BLaER1 treated with 17β-estradiol and CSF1 and Interleukin-3, amounts not matched to agents 10 nM and 100 nM (cell line): ENCODE results near the gene MAP4K4.

Experiments used
- H3K27ac ChIP-seq, 11 experiments: shearing (Covaris generic); formaldehyde crosslinking; 2 replicates each; pipeline ENCODE4 v1.8.1; 2022
- H3K27me3 ChIP-seq, 11 experiments: shearing (Covaris generic); formaldehyde crosslinking; 2 replicates each; pipeline ENCODE4 v1.8.1; 2022
- H3K36me3 ChIP-seq, 11 experiments: shearing (Covaris generic); formaldehyde crosslinking; 2 replicates each; pipeline ENCODE4 v1.8.1; 2022
- H3K4me1 ChIP-seq, 10 experiments: shearing (Covaris generic); formaldehyde crosslinking; 2 replicates each; pipeline ENCODE4 v1.8.1; 2022
- H3K4me2 ChIP-seq, 11 experiments: shearing (Covaris generic); formaldehyde crosslinking; 2 replicates each; pipeline ENCODE4 v1.8.1; 2022
- H3K4me3 ChIP-seq, 10 experiments: shearing (Covaris generic); formaldehyde crosslinking; 2 replicates each; pipeline ENCODE4 v1.8.1; 2022
- H3K9ac ChIP-seq, 11 experiments: shearing (Covaris generic); formaldehyde crosslinking; 2 replicates each; pipeline ENCODE4 v1.8.1; 2022
- H3K9me3 ChIP-seq, 11 experiments: shearing (Covaris generic); formaldehyde crosslinking; replicated peaks in 1 of 11; 2 replicates each; pipeline ENCODE4 v1.8.1; 2022
- H4K20me1 ChIP-seq, 11 experiments: shearing (Covaris generic); formaldehyde crosslinking; 2 replicates each; pipeline ENCODE4 v1.8.1; 2022
- Cebpa-rat ChIP-seq, 11 experiments: shearing (Covaris generic); IDR thresholded peaks; 2 replicates each; pipeline ENCODE4 v1.8.1; 2022

The MAP4K4 gene

GRCh38 chr2:101673920-101674319 lies 23.6 kb upstream of the MAP4K4 start:
- Histone ChIP-seq H3K4me3 (no peak overlapping the region), H3K9me3 (peaks cover 34 to 65% (median 51%) of the 10 kb centered on the region in 11 experiments), H3K4me1 (no peaks in the 10 kb centered on the region), H3K36me3 (no peaks in the 10 kb centered on the region), H3K27me3 (no peaks in the 10 kb centered on the region), H3K9ac (no peak overlapping the region), H3K4me2 (no peak overlapping the region), H3K27ac (no peak overlapping the region), H4K20me1 (no peaks in the 10 kb centered on the region)
- no peak for TF ChIP-seq Cebpa-rat (IDR thresholded peaks at IDR 0.05)

GRCh38 chr2:101675512-101675911 lies 22.0 kb upstream of the MAP4K4 start:
- no peak overlapping the region for H3K9ac ChIP-seq

GRCh38 chr2:101676674-101677073 lies 20.8 kb upstream of the MAP4K4 start:
- Histone ChIP-seq H3K4me2 (no peak overlapping the region), H3K9me3 (peaks cover 22 to 47% (median 32%) of the 10 kb centered on the region in 11 experiments), H3K36me3 (no peaks in the 10 kb centered on the region), H3K27me3 (no peaks in the 10 kb centered on the region), H4K20me1 (no peaks in the 10 kb centered on the region), H3K27ac (no peak overlapping the region), H3K9ac (no peak overlapping the region), H3K4me3 (no peak overlapping the region), H3K4me1 (no peaks in the 10 kb centered on the region)
- TF ChIP-seq Cebpa-rat (IDR thresholded peaks at IDR 0.05), result no peak

More at GRCh38 chr2:101675512-101675911, 22.0 kb upstream of the MAP4K4 start:
- Histone ChIP-seq H3K9me3 (peaks cover 32 to 59% (median 44%) of the 10 kb centered on the region in 11 experiments), H3K4me1 (no peaks in the 10 kb centered on the region), H3K27me3 (no peaks in the 10 kb centered on the region), H3K4me3 (no peak overlapping the region), H3K27ac (no peak overlapping the region), H3K4me2 (no peak overlapping the region), H3K36me3 (no peaks in the 10 kb centered on the region), H4K20me1 (no peaks in the 10 kb centered on the region)
- no peak for TF ChIP-seq Cebpa-rat (IDR thresholded peaks at IDR 0.05)

- TF ChIP-seq Cebpa-rat (IDR thresholded peaks at IDR 0.05), result no peak
- Histone ChIP-seq H3K27me3 (no peaks in the 10 kb centered on the region), H3K4me1 (no peaks in the 10 kb centered on the region), H3K9me3 (peaks cover 12 to 38% (median 22%) of the 10 kb centered on the region in 11 experiments), H3K9ac (no peak overlapping the region), H3K4me2 (no peak overlapping the region), H4K20me1 (no peaks in the 10 kb centered on the region), H3K36me3 (no peaks in the 10 kb centered on the region), H3K4me3 (no peak overlapping the region), H3K27ac (no peak overlapping the region; a peak in 1 of 22 replicates)
Observed at GRCh38 chr2:101677658-101678057, 19.8 kb upstream of the MAP4K4 start.

- Histone ChIP-seq H3K27me3 (no peaks in the 10 kb centered on the region), H3K36me3 (no peaks in the 10 kb centered on the region), H3K4me3 (no peak overlapping the region), H3K9me3 (peaks cover 7 to 30% (median 15%) of the 10 kb centered on the region in 11 experiments), H3K4me2 (no peak overlapping the region), H4K20me1 (no peaks in the 10 kb centered on the region), H3K4me1 (no peaks in the 10 kb centered on the region), H3K27ac (no peak overlapping the region), H3K9ac (no peak overlapping the region)
- TF ChIP-seq Cebpa-rat (IDR thresholded peaks at IDR 0.05), result no peak
Observed at GRCh38 chr2:101678379-101678778, 19.1 kb upstream of the MAP4K4 start.

GRCh38 chr2:101679037-101679726 lies 18.3 kb upstream of the MAP4K4 start:
- no peaks in the 10 kb centered on the region for H3K27me3 ChIP-seq
- no peaks in the 10 kb centered on the region for H3K36me3 ChIP-seq
- no peaks in the 10 kb centered on the region for H3K4me1 ChIP-seq
- H4K20me1 ChIP-seq, result no peaks in the 10 kb centered on the region
- H3K4me3 ChIP-seq, result no peak overlapping the region
- no peak overlapping the region for H3K4me2 ChIP-seq
- TF ChIP-seq Cebpa-rat (IDR thresholded peaks at IDR 0.05), result no peak
- no peak overlapping the region for H3K27ac ChIP-seq
- H3K9ac ChIP-seq, result no peak overlapping the region
- H3K9me3 ChIP-seq, result peaks cover 0 to 22% (median 7%) of the 10 kb centered on the region in 11 experiments; a peak in 15 of 22 replicates

- Histone ChIP-seq H3K4me2 (no peak overlapping the region), H3K36me3 (no peaks in the 10 kb centered on the region), H3K9me3 (peaks cover 0 to 22% (median 6%) of the 10 kb centered on the region in 11 experiments; a peak in 10 of 22 replicates), H3K4me1 (no peaks in the 10 kb centered on the region), H3K9ac (no peak overlapping the region), H3K27ac (no peak overlapping the region), H4K20me1 (no peaks in the 10 kb centered on the region), H3K27me3 (no peaks in the 10 kb centered on the region), H3K4me3 (no peak overlapping the region)
- TF ChIP-seq Cebpa-rat (IDR thresholded peaks at IDR 0.05), result no peak
Observed at GRCh38 chr2:101679801-101680487, 17.6 kb upstream of the MAP4K4 start.

- no peak for TF ChIP-seq Cebpa-rat (IDR thresholded peaks at IDR 0.05)
- Histone ChIP-seq H3K9ac (no peak overlapping the region), H3K9me3 (peaks cover 0 to 3% (median 0%) of the 10 kb centered on the region in 11 experiments; a peak in 3 of 22 replicates), H3K4me1 (no peaks in the 10 kb centered on the region), H3K4me2 (no peak overlapping the region), H3K4me3 (no peak overlapping the region), H3K27me3 (no peaks in the 10 kb centered on the region), H3K27ac (no peak overlapping the region), H3K36me3 (no peaks in the 10 kb centered on the region), H4K20me1 (no peaks in the 10 kb centered on the region)
Observed at GRCh38 chr2:101682311-101682710, 15.2 kb upstream of the MAP4K4 start.

GRCh38 chr2:101684313-101684712 lies 13.2 kb upstream of the MAP4K4 start:
- H3K4me2 ChIP-seq, result no peak overlapping the region
- no peak overlapping the region for H3K4me3 ChIP-seq
- peaks cover 0 to 10% (median 0%) of the 10 kb centered on the region in 10 experiments; a peak in 6 of 20 replicates for H3K4me1 ChIP-seq
- H3K9ac ChIP-seq, result no peak overlapping the region
- H3K36me3 ChIP-seq, result no peaks in the 10 kb centered on the region
- TF ChIP-seq Cebpa-rat (IDR thresholded peaks at IDR 0.05), result no peak
- no peak overlapping the region for H3K27ac ChIP-seq
- no peaks in the 10 kb centered on the region for H3K27me3 ChIP-seq
- no peaks in the 10 kb centered on the region for H4K20me1 ChIP-seq
- H3K9me3 ChIP-seq, result no peaks in the 10 kb centered on the region
